ENCODE data around the gene CCNY. TPM values are rescaled to one million over a fixed set of nuclear protein-coding genes. Genes with fewer than 3 reads are reported as not detected.

CCNY gene
- total RNA-seq, 1 donor from 2014 or later, result 85.9 TPM

GRCh38 chr10:35579116-35579515 is 242.8 kb downstream of the CCNY start:
- H3K4me1 Mint-ChIP-seq (ENCODE audit: low read depth, unreplicated experiment), result peaks cover 20% of the 10 kb centered on the region
- Histone ChIP-seq H3K27ac (ENCODE audit: low read depth, low read length) (no peak overlapping the region), H3K4me3 (ENCODE audit: insufficient read depth, low read depth, low read length) (no peak overlapping the region), H3K9ac (ENCODE audit: low read length) (no peak overlapping the region), H3K27me3 (ENCODE audit: insufficient read depth, low read length) (no peaks in the 10 kb centered on the region), H3K79me2 (ENCODE audit: insufficient read depth, low read length) (no peaks in the 10 kb centered on the region), H3K36me3 (ENCODE audit: insufficient read depth, low read length) (no peaks in the 10 kb centered on the region), H2AFZ (ENCODE audit: low read depth, low read length) (no peak overlapping the region), H3K4me1 (ENCODE audit: insufficient read depth, low read length) (peaks cover 21% of the 10 kb centered on the region), H3K4me2 (ENCODE audit: low read length) (no peak overlapping the region), H3K9me3 (ENCODE audit: insufficient read depth, low read depth, low read length) (no peaks in the 10 kb centered on the region), H4K20me1 (ENCODE audit: insufficient read depth, low read length) (no peaks in the 10 kb centered on the region)
- FAIRE-seq, result no peak
- peaks cover 8% of the 10 kb centered on the region for H3K36me3 Mint-ChIP-seq (ENCODE audit: low read depth, unreplicated experiment)
- peaks cover 2% of the 10 kb centered on the region for H3K9me3 Mint-ChIP-seq (ENCODE audit: unreplicated experiment)
- peaks cover 2% of the 10 kb centered on the region for H3K27me3 Mint-ChIP-seq (ENCODE audit: low read depth, unreplicated experiment)
- DNase-seq (ENCODE audit: low read depth), result no peak
- no peak for TF ChIP-seq EZH2 (IDR thresholded peaks at IDR 0.05; ENCODE audit: insufficient read depth, low read length)
- TF ChIP-seq CTCF (IDR thresholded peaks at IDR 0.05; ENCODE audit: insufficient read depth, low read depth, low read length), result no peak
- no peak overlapping the region for H3K4me3 Mint-ChIP-seq (ENCODE audit: unreplicated experiment)
- no peak overlapping the region for H3K27ac Mint-ChIP-seq (ENCODE audit: unreplicated experiment)

- TF ChIP-seq CTCF (IDR thresholded peaks at IDR 0.05; ENCODE audit: insufficient read depth, low read depth, low read length) (no peak), EZH2 (IDR thresholded peaks at IDR 0.05; ENCODE audit: insufficient read depth, low read length) (no peak)
- DNase-seq (ENCODE audit: low read depth) (no peak), FAIRE-seq (no peak)
- no peaks in the 10 kb centered on the region for H3K36me3 ChIP-seq (ENCODE audit: insufficient read depth, low read length)
- no peak overlapping the region for H3K27ac ChIP-seq (ENCODE audit: low read depth, low read length)
- H4K20me1 ChIP-seq (ENCODE audit: insufficient read depth, low read length), result no peaks in the 10 kb centered on the region
- H3K9ac ChIP-seq (ENCODE audit: low read length), result no peak overlapping the region
- H3K4me1 Mint-ChIP-seq (ENCODE audit: low read depth, unreplicated experiment), result peaks cover 15% of the 10 kb centered on the region
- H3K4me3 ChIP-seq (ENCODE audit: insufficient read depth, low read depth, low read length), result no peak overlapping the region
- no peak overlapping the region for H3K4me3 Mint-ChIP-seq (ENCODE audit: unreplicated experiment)
- peaks cover 2% of the 10 kb centered on the region for H3K27me3 Mint-ChIP-seq (ENCODE audit: low read depth, unreplicated experiment)
- H3K9me3 Mint-ChIP-seq (ENCODE audit: unreplicated experiment), result peaks cover 2% of the 10 kb centered on the region
- no peaks in the 10 kb centered on the region for H3K9me3 ChIP-seq (ENCODE audit: insufficient read depth, low read depth, low read length)
- H3K27ac Mint-ChIP-seq (ENCODE audit: unreplicated experiment), result no peak overlapping the region
- H3K4me2 ChIP-seq (ENCODE audit: low read length), result no peak overlapping the region
- no peaks in the 10 kb centered on the region for H3K27me3 ChIP-seq (ENCODE audit: insufficient read depth, low read length)
- peaks cover 13% of the 10 kb centered on the region for H3K4me1 ChIP-seq (ENCODE audit: insufficient read depth, low read length)
- H2AFZ ChIP-seq (ENCODE audit: low read depth, low read length), result no peak overlapping the region
- H3K79me2 ChIP-seq (ENCODE audit: insufficient read depth, low read length), result no peaks in the 10 kb centered on the region
- H3K36me3 Mint-ChIP-seq (ENCODE audit: low read depth, unreplicated experiment), result peaks cover 8% of the 10 kb centered on the region
Observed at GRCh38 chr10:35579726-35580422, 243.6 kb downstream of the CCNY start.

- H3K4me1 Mint-ChIP-seq (ENCODE audit: low read depth, unreplicated experiment), result peaks cover 10% of the 10 kb centered on the region
- TF ChIP-seq EZH2 (IDR thresholded peaks at IDR 0.05; ENCODE audit: insufficient read depth, low read length), result no peak
- no peak for TF ChIP-seq CTCF (IDR thresholded peaks at IDR 0.05; ENCODE audit: insufficient read depth, low read depth, low read length)
- H3K27ac Mint-ChIP-seq (ENCODE audit: unreplicated experiment), result no peak overlapping the region
- Histone ChIP-seq H3K79me2 (ENCODE audit: insufficient read depth, low read length) (no peaks in the 10 kb centered on the region), H4K20me1 (ENCODE audit: insufficient read depth, low read length) (no peaks in the 10 kb centered on the region), H3K27ac (ENCODE audit: low read depth, low read length) (no peak overlapping the region), H3K9ac (ENCODE audit: low read length) (no peak overlapping the region), H3K4me1 (ENCODE audit: insufficient read depth, low read length) (peaks cover 10% of the 10 kb centered on the region), H3K4me2 (ENCODE audit: low read length) (no peak overlapping the region), H3K27me3 (ENCODE audit: insufficient read depth, low read length) (no peaks in the 10 kb centered on the region), H3K4me3 (ENCODE audit: insufficient read depth, low read depth, low read length) (no peak overlapping the region), H3K36me3 (ENCODE audit: insufficient read depth, low read length) (no peaks in the 10 kb centered on the region), H2AFZ (ENCODE audit: low read depth, low read length) (no peak overlapping the region), H3K9me3 (ENCODE audit: insufficient read depth, low read depth, low read length) (no peaks in the 10 kb centered on the region)
- no peak overlapping the region for H3K4me3 Mint-ChIP-seq (ENCODE audit: unreplicated experiment)
- H3K36me3 Mint-ChIP-seq (ENCODE audit: low read depth, unreplicated experiment), result peaks cover 6% of the 10 kb centered on the region
- no peak for FAIRE-seq
- peaks cover 5% of the 10 kb centered on the region for H3K27me3 Mint-ChIP-seq (ENCODE audit: low read depth, unreplicated experiment)
- peaks cover 2% of the 10 kb centered on the region for H3K9me3 Mint-ChIP-seq (ENCODE audit: unreplicated experiment)
- no peak for DNase-seq (ENCODE audit: low read depth)
Observed at GRCh38 chr10:35580423-35580770, 244.1 kb downstream of the CCNY start.

Data from astrocyte (in vitro differentiated cells and primary cell).